Stimulated activated CD8-positive, alpha-beta memory T cell treated with anti-CD3 and anti-CD28 coated beads, Interleukin-7, amount 100 ng/mL, for 48 hours (primary cell): ENCODE measurements around the gene CFAP299.
"Not testable (repeated sequence)": the region's sequence is repeated elsewhere in the genome, so short reads cannot be mapped to it uniquely, and the experiment has no call there.

Experiments used
- DNase-seq, 2 donors: peaks; one replicate each; pipeline ENCODE4 v3.0.0-alpha.2; 2020; ENCODE audit warnings: low read depth in 1 of 2; ENCODE audit errors: extremely low read depth in 1 of 2

The CFAP299 gene

DNA sequence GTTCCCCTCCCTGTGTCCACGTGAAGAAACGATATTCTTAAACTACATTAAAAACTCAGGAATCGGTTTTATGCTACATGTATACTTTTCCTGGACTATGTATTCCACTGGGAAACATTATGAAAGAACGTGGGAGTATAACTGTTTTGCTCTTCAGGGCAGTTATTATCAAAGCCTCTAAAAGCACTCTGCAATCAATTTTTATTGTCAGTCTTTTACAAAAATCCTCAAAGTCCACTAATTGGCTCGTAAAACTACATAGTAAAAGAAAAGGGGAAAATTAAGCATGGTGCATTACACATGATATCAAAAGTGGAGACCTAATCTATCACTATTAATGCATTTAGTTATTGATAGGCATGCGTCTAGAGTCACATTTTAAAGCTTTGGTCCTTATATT, 11.4 kb upstream of the CFAP299 start:
- no peak for DNase-seq

- DNase-seq = no peak
Observed at GRCh38 chr4:80331693-80332092, 3.8 kb upstream of the CFAP299 start.

GRCh38 chr4:80333121-80333520, 2.4 kb upstream of the CFAP299 start:
- no peak for DNase-seq

DNA sequence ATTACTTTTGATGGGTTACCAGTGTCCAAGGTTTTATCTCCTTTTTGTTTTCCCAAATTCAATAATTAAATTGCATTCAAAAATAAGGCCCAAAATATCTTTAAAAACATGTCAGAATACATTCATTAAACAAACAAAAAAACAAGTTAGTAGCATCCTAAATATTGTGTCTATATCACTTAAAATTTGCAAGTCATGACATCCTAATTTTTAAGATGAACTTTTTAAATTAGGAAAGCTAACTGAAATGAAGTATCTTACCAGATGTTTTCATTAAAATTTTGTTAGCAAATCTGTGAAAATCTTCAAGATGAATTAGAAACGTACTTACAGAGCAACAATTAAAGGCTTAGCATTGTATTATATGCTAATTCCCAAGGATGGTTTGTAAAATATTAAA, 962 bp upstream of the CFAP299 start:
- DNase-seq = no peak

GRCh38 chr4:80335226-80335553, 340 bp upstream of the CFAP299 start:
- no peak for DNase-seq

DNA sequence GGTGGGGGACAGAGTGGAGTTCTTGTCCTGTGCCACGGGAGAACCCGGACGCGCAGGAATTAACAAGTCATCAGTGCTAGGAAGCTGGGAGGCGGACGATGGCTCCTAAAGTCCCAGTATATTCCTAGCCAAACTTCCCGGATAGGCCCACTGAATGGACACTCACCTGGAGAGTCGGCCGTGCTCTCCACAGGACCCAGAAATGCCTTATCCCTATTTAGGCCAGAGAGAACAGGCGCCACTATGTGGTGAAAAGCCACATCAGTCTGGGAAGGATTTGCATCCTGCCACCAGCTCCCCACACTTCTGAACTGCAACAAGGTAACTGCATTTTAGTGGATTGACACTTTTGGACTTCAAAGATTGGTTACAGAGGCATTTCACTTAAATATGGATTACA, 1.1 kb downstream of the CFAP299 start:
- no peak for DNase-seq

DNA sequence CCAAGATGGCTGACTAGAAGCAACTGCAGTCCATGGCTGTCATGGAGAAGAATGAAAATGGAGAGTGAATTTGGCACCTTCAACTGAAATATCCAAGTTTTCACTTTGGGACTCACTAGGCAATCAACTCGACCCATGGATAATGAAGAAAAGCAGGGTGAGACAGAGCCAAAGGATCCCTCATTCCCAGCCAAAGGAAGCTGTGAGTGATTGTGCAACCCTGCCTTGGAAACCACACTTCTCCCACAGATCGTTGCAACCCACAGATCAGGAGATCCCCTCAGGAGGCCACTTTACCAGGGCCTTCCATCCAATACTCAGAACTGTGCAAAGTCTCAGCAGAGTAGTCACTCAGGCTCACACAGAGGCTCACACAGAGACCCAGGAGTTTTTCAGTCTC, 4.5 kb downstream of the CFAP299 start:
- no peak for DNase-seq

- not testable (repeated sequence) for DNase-seq
Observed at GRCh38 chr4:80342684-80343083, 7.2 kb downstream of the CFAP299 start.

DNA sequence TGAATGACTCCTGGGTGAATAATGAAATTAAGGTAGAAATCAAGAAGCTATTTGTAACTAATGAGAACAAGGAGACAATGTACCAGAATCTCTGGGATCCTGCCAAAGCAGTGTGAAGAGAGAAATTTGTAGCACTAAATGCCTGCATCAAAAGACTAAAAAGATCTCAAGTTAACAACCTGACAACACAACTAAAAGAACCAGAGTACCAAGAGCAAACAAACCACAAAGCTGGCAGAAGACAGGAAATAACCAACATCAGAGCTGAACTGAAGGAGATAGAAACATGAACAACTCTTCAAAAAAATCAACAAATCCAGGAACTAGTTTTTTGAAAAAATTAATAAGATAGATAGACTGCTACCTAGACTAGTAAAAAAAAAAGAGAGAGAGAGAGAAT, 8.4 kb downstream of the CFAP299 start:
- DNase-seq = no peak

DNA sequence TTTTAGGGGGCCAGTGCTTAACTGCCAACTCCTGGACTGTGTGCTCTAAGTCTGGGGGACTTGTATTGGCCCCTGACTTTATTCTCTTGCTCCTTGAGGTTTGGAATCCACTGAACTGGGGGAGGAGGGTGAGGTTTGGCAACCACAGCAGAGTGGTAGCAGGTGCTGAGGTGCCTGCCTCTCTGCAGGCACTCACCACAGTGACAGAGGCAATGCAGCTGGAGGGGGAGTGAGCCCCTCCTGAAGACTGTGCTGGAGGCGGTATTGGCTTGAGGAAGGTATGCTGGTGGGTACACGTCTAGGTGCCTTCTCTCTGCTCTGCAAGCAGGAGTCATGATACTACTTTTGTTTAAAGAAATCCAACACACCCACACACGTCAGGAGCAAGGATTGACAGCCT, 24.6 kb downstream of the CFAP299 start:
- no peak for DNase-seq

DNA sequence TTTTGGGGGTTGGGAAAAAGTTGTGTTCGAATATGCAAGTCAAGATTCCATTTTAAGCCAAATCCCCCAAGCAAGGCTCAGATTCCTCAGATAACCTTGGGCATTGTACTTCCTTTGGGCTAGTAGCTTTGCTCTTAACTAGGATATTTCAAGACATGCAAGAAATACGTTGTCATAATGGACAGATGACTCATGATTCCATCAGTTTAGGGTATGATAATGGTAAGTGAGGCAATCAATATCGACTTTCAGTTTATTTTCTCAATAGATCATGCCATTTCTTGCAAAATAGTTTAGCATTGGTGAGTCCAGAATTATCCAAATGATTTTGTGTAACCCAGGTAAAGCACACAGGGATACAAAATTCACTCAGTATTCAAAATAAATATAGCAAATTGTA, 25.4 kb downstream of the CFAP299 start:
- DNase-seq = no peak

DNA sequence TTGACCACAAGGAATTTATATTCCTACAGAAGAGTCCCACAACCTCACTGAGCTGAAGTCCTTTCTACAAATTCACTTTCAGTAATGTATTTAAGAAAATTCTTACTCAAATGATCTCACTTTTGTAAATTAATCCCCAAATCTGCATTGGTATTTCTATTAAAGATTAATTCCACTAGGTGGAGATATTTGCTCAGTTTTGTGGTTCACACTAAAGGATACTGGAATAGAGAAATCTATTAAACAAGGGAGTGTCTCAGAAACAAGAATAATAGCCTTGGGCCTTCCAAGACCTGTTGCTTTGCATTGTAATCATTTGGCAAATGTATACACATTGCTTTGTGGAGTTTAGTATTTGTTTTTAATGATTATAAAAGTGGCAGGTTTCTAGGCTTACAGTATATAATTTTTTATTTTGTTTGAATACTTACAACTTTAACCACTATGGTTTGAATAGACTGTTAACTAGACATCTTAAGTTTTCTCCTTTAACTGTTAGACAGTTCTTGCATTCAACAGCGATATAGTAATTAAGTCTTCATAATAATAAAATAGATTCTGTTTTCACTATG, 25.9 kb downstream of the CFAP299 start:
- no peak for DNase-seq

GRCh38 chr4:80362578-80363181, 27.1 kb downstream of the CFAP299 start:
- no peak for DNase-seq

DNA sequence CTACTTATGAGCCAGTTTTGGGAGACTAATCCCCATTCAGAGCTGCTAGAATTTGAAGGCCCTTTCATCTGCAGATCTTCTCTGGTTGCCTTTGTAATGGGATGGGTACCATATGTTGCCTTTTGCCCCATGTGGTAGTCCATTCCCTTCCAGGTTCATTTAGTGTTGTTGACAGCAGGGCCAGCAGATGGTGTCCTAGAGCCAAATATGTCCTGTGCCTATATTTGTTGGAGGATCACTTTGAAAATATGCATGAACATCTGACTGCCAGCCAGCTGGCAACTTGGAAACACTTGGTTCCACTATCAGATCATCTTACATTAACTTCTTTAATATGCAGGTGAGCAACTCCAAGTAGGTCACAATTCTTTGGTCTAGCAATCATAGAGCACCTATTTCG, 30.4 kb downstream of the CFAP299 start:
- peak in 1 of 2 donors; percentile 10 for DNase-seq

GRCh38 chr4:80367737-80368136, 32.2 kb downstream of the CFAP299 start:
- DNase-seq = no peak

- no peak for DNase-seq
Observed at GRCh38 chr4:80370635-80371034, 35.1 kb downstream of the CFAP299 start.

GRCh38 chr4:80371046-80371445, 35.5 kb downstream of the CFAP299 start:
- DNase-seq = no peak

GRCh38 chr4:80374180-80374579, 38.6 kb downstream of the CFAP299 start:
- DNase-seq = no peak

- DNase-seq = no peak
Observed at GRCh38 chr4:80382090-80382832, 46.7 kb downstream of the CFAP299 start.

DNA sequence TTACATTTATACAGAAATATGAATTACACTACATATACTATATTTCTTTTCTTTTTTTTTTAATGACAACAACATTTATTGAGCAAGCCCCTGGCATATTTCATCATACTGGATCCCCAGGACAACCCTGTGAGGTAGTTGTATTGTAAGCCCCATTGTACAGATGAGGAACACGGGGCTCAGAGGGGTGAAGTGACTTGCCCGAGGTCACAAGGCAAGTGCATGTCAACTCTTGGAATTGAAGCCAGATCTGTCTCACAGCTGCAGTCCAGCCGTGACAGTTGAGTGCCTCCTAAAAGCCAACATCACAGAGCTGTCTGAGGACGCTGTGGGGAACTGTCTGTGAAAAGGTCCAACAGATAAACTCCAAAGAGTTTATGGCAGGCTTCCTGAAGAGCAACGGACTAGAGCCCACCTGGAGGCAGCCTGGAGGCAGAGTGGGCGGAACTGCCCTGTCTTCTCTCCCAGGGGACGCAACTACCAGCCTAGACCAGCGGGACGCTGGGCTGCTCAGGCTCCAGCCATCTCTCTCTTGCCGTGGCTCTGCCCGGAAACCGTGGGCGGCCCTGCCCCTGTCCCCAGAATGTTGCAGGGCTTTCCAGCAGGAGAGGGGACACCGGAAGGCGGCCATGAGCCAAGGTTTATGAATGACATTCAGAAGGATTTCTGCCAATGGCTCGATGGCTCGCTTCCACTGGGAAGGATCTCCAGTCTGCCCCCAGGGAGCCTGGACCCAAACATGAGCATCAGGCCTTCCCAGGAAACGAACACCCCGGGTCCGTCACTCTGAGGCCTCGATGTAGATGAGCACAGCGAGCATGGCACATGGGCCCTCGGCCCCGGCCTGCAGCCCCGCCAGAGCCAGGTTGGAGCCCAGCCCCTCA, 50.1 kb downstream of the CFAP299 start:
- no peak for DNase-seq

DNA sequence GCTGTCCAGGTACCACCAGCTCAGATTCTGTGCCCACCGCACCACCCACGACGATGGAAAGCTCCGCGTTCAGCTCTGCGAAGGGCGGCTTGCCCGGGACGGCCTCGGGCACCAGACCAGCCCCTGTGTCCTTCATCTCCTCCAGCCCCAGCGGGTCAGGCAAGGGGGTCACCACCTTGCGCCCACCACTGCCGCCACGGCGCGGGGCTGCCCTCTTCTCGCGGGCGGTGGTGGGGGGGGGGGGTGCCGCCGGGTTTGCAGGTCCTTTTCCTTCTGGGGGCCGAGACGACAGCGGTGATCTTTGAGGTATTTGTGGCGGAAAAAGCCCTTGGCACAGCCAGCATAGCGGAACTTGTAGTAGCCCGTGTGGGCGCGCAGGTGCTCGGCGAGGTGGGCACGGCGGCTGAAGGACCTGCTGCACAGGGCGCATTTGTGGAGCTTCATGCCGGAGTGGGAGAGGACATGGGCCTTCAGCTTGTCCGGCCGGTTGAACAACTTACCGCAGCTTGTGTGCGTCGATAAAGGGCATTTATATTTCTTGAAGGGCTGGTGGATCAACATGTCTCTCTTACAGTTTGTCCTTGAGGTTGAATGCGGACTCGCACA, 50.9 kb downstream of the CFAP299 start:
- no peak for DNase-seq
